Esophagus muscularis mucosa (tissue), 3 donors: ENCODE data around the gene HLCS.

Experiments used
- EP300 ChIP-seq: sonication (generic); formaldehyde crosslinking; IDR thresholded peaks from one replicate; pipeline ENCODE4 v1.6.1; 2017; ENCODE audit warnings: antibody characterized with exemption
- TF ChIP-seq, protein P1 (sequence below), 3 experiments: fragments of 200-600 bp in 2 of 3; fragments of 450-650 bp in 1 of 3; sonication (generic) in 2 of 3; IDR thresholded peaks; one replicate each; pipeline ENCODE4 v1.5.1; 2017 to 2019; ENCODE audit warnings: antibody characterized with exemption in 3 of 3, mild to moderate bottlenecking in 2 of 3, moderate library complexity in 1 of 3

GRCh38 chr21:36769051-36769839 is 197.2 kb downstream of the HLCS start:
- TF ChIP-seq, protein P1, sequence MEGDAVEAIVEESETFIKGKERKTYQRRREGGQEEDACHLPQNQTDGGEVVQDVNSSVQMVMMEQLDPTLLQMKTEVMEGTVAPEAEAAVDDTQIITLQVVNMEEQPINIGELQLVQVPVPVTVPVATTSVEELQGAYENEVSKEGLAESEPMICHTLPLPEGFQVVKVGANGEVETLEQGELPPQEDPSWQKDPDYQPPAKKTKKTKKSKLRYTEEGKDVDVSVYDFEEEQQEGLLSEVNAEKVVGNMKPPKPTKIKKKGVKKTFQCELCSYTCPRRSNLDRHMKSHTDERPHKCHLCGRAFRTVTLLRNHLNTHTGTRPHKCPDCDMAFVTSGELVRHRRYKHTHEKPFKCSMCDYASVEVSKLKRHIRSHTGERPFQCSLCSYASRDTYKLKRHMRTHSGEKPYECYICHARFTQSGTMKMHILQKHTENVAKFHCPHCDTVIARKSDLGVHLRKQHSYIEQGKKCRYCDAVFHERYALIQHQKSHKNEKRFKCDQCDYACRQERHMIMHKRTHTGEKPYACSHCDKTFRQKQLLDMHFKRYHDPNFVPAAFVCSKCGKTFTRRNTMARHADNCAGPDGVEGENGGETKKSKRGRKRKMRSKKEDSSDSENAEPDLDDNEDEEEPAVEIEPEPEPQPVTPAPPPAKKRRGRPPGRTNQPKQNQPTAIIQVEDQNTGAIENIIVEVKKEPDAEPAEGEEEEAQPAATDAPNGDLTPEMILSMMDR (IDR thresholded peaks at IDR 0.05) = no peak
- TF ChIP-seq EP300 = no peak
